ENCODE measurements around the gene C11orf54. TPM values are rescaled to one million over a fixed set of nuclear protein-coding genes. Genes with fewer than 3 reads are reported as not detected.

C11orf54 gene
- total RNA-seq, 1 experiment from 2014 or later, result 37.2 TPM

DNA sequence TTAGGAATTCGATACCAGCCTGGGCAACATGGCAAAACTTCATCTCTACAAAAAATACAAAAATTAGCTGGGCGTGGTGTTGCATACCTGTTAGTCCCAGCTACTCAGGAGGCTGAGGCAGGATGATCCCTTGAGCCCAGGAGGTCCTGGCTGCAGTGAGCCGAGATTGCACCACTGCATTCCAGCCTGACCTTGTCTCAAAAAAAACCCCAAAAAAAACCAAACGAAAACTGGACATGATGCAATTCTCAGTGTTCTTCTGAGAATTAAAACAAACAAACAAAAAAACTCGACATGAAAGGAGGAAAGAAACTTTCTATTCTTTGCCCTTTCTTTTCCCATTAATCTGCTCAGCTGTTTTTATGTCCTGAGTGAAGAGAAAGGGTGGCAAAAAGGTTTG is 50.0 kb downstream of the C11orf54 start:
- Histone ChIP-seq H3K4me1 (replicated peaks; ENCODE audit: insufficient read depth) (peaks cover 11% of the 10 kb centered on the region), H3K79me2 (ENCODE audit: low read depth) (peaks cover 42% of the 10 kb centered on the region), H3K27ac (no peak overlapping the region), H3K4me2 (no peak overlapping the region), H3K4me3 (no peak overlapping the region), H2AFZ (no peak overlapping the region), H3K9me3 (ENCODE audit: insufficient read depth, low read depth) (no peaks in the 10 kb centered on the region), H3K36me3 (ENCODE audit: low read depth) (peaks cover 81% of the 10 kb centered on the region), H3F3A (ENCODE audit: insufficient read depth, low read depth) (peaks cover 15% of the 10 kb centered on the region; the same call in 1 of the 2 replicates), H4K20me1 (ENCODE audit: insufficient read depth) (peaks cover 68% of the 10 kb centered on the region), H3K27me3 (ENCODE audit: insufficient read depth, low read depth) (no peaks in the 10 kb centered on the region), H3K9me2 (ENCODE audit: insufficient read depth) (no peaks in the 10 kb centered on the region)
- POLR2A ChIA-PET (ENCODE audit: unreplicated experiment), result interaction anchor here (0.6 kb wide), 1 partner anchor 59 kb away, joined by 3 read pairs; no protein-coding TSS in a partner anchor
- DNase-seq, result no peak
- intact Hi-C loops (cut with micrococcal nuclease; ENCODE audit: unreplicated experiment), result loop anchor here (10.0 kb wide), 1 partner anchor 97 kb away; no protein-coding TSS in a partner anchor
- CTCF ChIA-PET, result no interaction called here
- TF ChIP-seq EZH2 (IDR thresholded peaks at IDR 0.05; ENCODE audit: low read depth), result no peak
- TF ChIP-seq, protein P1, sequence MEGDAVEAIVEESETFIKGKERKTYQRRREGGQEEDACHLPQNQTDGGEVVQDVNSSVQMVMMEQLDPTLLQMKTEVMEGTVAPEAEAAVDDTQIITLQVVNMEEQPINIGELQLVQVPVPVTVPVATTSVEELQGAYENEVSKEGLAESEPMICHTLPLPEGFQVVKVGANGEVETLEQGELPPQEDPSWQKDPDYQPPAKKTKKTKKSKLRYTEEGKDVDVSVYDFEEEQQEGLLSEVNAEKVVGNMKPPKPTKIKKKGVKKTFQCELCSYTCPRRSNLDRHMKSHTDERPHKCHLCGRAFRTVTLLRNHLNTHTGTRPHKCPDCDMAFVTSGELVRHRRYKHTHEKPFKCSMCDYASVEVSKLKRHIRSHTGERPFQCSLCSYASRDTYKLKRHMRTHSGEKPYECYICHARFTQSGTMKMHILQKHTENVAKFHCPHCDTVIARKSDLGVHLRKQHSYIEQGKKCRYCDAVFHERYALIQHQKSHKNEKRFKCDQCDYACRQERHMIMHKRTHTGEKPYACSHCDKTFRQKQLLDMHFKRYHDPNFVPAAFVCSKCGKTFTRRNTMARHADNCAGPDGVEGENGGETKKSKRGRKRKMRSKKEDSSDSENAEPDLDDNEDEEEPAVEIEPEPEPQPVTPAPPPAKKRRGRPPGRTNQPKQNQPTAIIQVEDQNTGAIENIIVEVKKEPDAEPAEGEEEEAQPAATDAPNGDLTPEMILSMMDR (conservative IDR thresholded peaks at IDR 0.05), result no peak
- BruUV-seq (replicated peaks), result no TSS peak

DNA sequence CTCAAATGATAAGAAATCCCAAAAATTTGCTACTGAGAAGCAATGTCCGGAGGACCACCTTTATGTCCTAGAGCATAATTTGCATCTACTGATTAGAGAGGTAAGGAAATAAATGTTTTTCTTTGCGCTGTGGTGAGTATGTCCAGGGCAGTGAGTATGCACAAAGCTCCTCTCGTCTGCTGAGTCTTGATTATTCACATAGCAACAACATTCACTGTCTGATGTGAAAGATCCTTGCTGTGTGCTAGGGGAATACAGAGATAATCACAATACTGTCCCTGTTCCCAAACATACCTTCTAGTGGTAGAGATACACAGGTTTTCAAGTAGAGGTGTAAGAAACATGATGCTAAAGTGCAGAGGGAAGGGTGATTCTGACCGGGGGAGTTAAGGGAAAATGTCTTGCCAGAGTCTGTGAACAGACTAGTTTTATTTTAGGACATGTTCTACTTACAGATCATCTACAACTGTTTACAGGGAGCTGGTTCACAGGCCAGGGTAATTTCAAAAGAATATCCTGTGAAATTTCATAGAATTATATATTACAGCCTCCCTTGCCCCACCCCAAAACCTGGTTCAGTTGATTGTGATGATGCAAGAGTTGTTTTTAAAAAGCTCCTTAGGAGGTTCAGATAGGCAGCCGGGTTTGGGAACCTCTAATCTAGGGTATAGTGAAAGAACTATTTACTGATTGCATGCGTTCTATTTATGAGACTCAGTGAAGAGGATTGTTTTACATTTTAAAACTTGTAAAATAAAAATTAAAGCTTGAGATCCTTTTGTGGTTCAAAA is 55.2 kb downstream of the C11orf54 start:
- H2AFZ ChIP-seq, result no peak overlapping the region
- peaks cover 43% of the 10 kb centered on the region for H4K20me1 ChIP-seq (ENCODE audit: insufficient read depth)
- no peak for DNase-seq
- no peaks in the 10 kb centered on the region for H3K27me3 ChIP-seq (ENCODE audit: insufficient read depth, low read depth)
- ChIA-PET CTCF (no interaction called here), POLR2A (ENCODE audit: unreplicated experiment) (no interaction called here)
- TF ChIP-seq, protein P1 (conservative IDR thresholded peaks at IDR 0.05), result no peak
- TF ChIP-seq EZH2 (IDR thresholded peaks at IDR 0.05; ENCODE audit: low read depth), result no peak
- no peaks in the 10 kb centered on the region for H3K4me1 ChIP-seq (replicated peaks; ENCODE audit: insufficient read depth)
- 0 out of 2 replicates have a peak overlapping the region, but pooled peaks have one; percentile 5 for H3K27ac ChIP-seq
- no peak overlapping the region for H3K4me3 ChIP-seq
- no peaks in the 10 kb centered on the region for H3K9me2 ChIP-seq (ENCODE audit: insufficient read depth)
- BruUV-seq (replicated peaks), result no TSS peak
- H3F3A ChIP-seq (ENCODE audit: insufficient read depth, low read depth), result peaks cover 29% of the 10 kb centered on the region
- H3K9me3 ChIP-seq (ENCODE audit: insufficient read depth, low read depth), result no peaks in the 10 kb centered on the region
- peaks cover 79% of the 10 kb centered on the region for H3K36me3 ChIP-seq (ENCODE audit: low read depth)
- H3K79me2 ChIP-seq (ENCODE audit: low read depth), result no peaks in the 10 kb centered on the region
- intact Hi-C loops (cut with micrococcal nuclease; ENCODE audit: unreplicated experiment), result loop anchor here (10.0 kb wide), 1 partner anchor 102 kb away; no protein-coding TSS in a partner anchor
- no peak overlapping the region for H3K4me2 ChIP-seq

DNA sequence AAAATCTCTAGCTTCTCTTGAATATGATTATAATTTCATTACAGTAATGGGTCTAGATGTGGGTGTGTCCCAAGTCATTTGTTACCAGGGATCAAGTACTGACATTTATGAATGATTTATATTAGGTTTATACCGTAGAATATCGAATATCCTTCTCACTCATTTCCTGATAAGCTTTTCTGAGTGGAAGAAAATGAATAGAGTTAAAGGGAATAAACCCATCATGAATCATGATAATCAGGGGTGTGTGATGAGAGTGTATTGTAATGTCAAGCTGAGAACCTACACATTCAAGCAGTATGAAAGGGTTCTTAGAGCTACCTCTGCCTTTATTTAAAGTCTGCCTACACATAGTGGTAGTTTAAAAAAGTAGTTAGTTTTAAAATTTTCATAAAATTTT is 59.9 kb downstream of the C11orf54 start:
- Histone ChIP-seq H3K9me3 (ENCODE audit: insufficient read depth, low read depth) (no peaks in the 10 kb centered on the region), H3F3A (ENCODE audit: insufficient read depth, low read depth) (peaks cover 15% of the 10 kb centered on the region), H3K4me1 (replicated peaks; ENCODE audit: insufficient read depth) (no peaks in the 10 kb centered on the region), H3K27ac (no peak overlapping the region), H2AFZ (no peak overlapping the region), H3K36me3 (ENCODE audit: low read depth) (peaks cover 69% of the 10 kb centered on the region), H3K27me3 (ENCODE audit: insufficient read depth, low read depth) (no peaks in the 10 kb centered on the region), H4K20me1 (ENCODE audit: insufficient read depth) (peaks cover 21% of the 10 kb centered on the region), H3K4me2 (no peak overlapping the region), H3K79me2 (ENCODE audit: low read depth) (no peaks in the 10 kb centered on the region), H3K4me3 (no peak overlapping the region), H3K9me2 (ENCODE audit: insufficient read depth) (no peaks in the 10 kb centered on the region)
- DNase-seq, result no peak
- ChIA-PET POLR2A (ENCODE audit: unreplicated experiment) (no interaction called here), CTCF (no interaction called here)
- TF ChIP-seq, protein P1 (conservative IDR thresholded peaks at IDR 0.05), result no peak
- TF ChIP-seq EZH2 (IDR thresholded peaks at IDR 0.05; ENCODE audit: low read depth), result no peak
- BruUV-seq (replicated peaks), result no TSS peak
- intact Hi-C loops (cut with micrococcal nuclease; ENCODE audit: unreplicated experiment), result no loop called here
